AG09319 (cell line): Measurements from ENCODE around the gene HSDL2.

ENCODE experiments used
- DNase-seq: peaks from one replicate; pipeline ENCODE4 v3.0.0-alpha.2; 2010; ENCODE audit warnings: low read depth; ENCODE audit errors: extremely low read depth
- TF ChIP-seq, protein P1 (sequence below): IDR thresholded peaks from 2 replicates; pipeline ENCODE4 v1.5.1; 2011; ENCODE audit warnings: low read depth, mild to moderate bottlenecking, inconsistent platforms, low read length, moderate library complexity

HSDL2 gene

DNA sequence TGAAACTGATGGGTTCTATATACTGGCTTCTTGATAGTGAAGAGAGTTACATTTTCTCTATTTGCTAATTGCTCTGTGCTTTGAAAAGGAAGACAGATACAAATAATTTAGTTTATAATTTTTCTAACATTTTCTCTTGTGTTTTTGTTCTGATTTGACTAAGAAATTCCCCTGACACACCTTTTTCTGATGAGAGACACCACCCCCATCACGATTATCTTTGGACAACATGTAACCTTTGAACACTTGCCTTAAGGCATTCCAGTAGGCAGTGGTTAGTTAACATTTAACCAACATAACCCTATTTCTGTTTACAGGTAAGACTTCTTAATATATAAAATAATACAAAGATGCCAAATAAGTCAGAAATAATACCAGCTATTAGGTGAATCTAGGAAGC lies 42.4 kb upstream of the HSDL2 start:
- TF ChIP-seq, protein P1, sequence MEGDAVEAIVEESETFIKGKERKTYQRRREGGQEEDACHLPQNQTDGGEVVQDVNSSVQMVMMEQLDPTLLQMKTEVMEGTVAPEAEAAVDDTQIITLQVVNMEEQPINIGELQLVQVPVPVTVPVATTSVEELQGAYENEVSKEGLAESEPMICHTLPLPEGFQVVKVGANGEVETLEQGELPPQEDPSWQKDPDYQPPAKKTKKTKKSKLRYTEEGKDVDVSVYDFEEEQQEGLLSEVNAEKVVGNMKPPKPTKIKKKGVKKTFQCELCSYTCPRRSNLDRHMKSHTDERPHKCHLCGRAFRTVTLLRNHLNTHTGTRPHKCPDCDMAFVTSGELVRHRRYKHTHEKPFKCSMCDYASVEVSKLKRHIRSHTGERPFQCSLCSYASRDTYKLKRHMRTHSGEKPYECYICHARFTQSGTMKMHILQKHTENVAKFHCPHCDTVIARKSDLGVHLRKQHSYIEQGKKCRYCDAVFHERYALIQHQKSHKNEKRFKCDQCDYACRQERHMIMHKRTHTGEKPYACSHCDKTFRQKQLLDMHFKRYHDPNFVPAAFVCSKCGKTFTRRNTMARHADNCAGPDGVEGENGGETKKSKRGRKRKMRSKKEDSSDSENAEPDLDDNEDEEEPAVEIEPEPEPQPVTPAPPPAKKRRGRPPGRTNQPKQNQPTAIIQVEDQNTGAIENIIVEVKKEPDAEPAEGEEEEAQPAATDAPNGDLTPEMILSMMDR = no peak
- no peak for DNase-seq

DNA sequence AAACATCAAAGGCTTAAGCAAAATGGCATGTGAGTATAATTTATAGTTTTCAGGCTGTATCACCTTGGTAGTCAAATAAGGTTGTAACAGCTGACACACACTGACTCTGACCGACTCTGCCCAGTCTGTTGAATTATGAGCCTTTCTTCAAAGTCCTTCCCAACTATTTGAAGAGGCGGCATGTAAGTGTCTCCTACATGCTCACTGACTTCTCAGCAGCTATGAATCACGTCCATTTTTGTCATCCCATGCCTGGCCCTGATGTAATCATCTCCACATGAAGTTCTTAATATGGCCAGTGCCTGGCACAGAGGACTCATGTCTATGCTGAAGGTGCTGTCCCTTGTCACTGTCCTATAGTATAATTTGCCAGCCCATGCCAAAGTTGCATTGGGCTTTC lies 41.3 kb upstream of the HSDL2 start:
- TF ChIP-seq, protein P1 = no peak
- no peak for DNase-seq

DNA sequence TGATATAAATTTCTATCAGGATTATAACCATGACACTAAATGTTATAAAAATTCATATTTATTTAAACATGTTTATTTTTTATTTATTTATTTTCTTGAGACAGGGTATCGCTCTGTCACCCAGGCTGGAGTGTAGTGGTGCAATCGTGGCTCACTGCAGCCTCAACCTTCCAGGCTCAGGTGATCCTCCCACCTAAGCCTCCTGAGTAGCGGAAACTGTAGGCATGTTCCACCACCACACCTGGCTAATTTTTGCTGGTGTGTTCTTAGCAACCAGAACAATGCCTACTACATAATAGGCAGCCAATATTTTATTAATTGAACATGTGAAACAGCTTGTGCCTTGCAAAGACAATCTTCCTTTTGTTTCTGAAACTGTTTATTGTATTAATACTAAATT lies 40.0 kb upstream of the HSDL2 start:
- TF ChIP-seq, protein P1 = no peak
- no peak for DNase-seq

DNA sequence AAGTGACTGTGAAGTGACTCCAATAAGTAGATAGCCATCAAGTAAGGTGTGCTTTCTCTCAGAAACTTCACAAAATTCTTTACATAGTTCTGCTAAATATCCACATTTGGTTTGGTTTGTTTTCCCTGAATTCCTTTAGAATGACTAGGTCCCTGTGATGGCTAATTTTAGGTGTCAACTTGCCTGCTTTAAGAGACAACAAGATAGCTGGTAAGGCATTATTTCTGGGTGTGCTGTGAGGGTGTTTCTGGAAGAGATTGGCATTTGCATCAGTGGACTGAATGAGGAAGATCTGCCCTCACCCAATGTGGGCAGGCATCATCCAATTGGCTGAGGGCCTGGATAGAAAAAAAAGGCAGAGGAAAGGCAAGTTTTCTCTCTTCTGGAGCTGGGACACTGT lies 38.2 kb upstream of the HSDL2 start:
- no peak for DNase-seq
- TF ChIP-seq, protein P1 = no peak

DNA sequence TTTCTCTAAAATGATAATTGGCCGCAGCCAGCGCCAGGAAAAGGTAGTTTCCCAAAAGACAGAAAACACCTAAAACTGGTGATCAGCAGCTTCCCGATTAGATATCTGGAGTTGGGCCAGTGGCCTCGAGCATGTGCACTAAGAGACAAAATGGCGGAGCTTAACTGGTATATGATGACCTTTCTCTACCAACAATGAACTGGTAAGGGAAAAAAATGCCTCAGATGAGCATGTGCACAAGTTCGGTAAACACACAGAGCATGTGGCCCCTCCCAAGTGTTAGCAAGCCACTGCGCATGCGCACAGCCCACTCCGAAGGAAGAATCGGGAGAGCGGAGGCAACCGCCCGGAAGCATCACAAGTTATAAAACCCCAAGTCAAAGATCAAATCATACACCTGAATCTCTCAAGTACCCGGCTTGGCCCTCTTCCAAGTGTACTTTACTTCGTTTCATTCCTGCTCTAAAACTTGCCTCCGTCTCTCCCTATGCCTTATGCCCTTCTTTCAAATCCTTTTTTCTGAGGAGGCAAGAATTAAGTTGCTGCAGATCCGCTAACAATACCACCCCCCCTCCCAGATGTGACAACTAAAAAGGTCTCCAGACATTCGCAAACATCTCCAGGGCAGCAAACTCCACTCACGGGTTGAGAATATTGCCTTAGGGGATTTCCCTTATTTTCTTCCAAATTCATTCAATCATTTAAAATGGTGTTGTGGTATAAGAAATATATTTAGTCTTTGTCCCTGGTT lies 31.5 kb upstream of the HSDL2 start:
- TF ChIP-seq, protein P1 = no peak
- no peak for DNase-seq

DNA sequence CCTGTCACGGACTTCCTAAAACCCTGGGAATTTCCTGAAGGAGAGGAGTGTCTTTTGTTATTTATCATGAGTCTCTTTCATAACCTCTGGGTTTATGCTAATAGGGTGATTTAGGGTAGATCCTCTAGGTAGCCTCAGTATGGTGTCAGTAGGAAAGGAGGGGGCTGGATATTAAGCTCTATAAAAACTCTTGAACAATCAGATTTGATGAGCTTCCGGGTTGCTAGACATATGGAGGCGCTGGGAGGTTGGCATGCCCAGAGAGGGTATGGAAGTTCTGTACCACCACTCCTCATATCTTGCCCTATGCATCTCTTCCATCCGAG lies 30.9 kb upstream of the HSDL2 start:
- TF ChIP-seq, protein P1 = no peak
- no peak for DNase-seq

DNA sequence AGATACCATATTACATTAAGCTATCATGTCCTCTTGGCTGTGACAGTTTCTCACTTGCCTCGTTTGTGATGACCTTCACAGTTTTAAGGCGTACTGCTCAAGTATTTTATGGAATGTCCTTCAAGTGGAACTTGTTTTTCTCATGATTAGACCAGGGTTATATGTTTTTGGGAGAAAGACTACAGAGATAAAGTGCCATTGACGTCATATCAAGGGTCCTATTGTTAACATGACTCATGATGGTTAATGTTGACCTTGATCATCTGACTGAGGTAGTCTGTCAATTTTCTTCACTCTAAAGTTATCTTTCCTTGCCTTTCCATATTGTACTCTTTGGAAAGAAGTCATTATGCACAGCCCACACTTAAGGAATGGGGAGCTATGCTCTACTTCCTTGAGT lies 28.7 kb upstream of the HSDL2 start:
- DNase-seq = no peak
- TF ChIP-seq, protein P1 = no peak
